Measurements from ENCODE around the gene TRAPPC6A. TPM values are rescaled to one million over a fixed set of nuclear protein-coding genes. Genes with fewer than 3 reads are reported as not detected.
A peak's percentile ranks its signal among the peaks of the same experiment; 100 is the strongest.

Gene TRAPPC6A
- total and polyA plus RNA-seq, 2 of the 13 experiments (the other 11 are each of a cell fraction or from before 2014, with no cell fraction given) = 6.5 to 21.0 TPM

- TF ChIP-seq ZNF776 (CRISPR knock-in tag; IDR thresholded peaks at IDR 0.05) (no peak), ZBTB20 (CRISPR knock-in tag; IDR thresholded peaks at IDR 0.05; ENCODE audit: borderline replicate concordance, low read depth) (no peak), EHMT2 (IDR thresholded peaks at IDR 0.05; ENCODE audit: borderline replicate concordance, low read depth, low read length) (no peak), GMEB2 (CRISPR knock-in tag; IDR thresholded peaks at IDR 0.05; ENCODE audit: low read depth) (no peak), ZNF18 (CRISPR knock-in tag; IDR thresholded peaks at IDR 0.05; ENCODE audit: insufficient replicate concordance) (peak; percentile 83), TP53 (CRISPR knock-in tag; conservative IDR thresholded peaks at IDR 0.05) (no peak), ZNF598 (CRISPR knock-in tag; IDR thresholded peaks at IDR 0.05; ENCODE audit: borderline replicate concordance) (no peak), TERF1 (CRISPR knock-in tag; IDR thresholded peaks at IDR 0.05) (no peak), ZNF574 (CRISPR knock-in tag; IDR thresholded peaks at IDR 0.05) (0 out of 2 replicates have a peak, but pooled peaks have one; percentile 34), ZNF44 (CRISPR knock-in tag; IDR thresholded peaks at IDR 0.05) (no peak), RARA (CRISPR knock-in tag; IDR thresholded peaks at IDR 0.05) (peak; percentile 27; the same call in 1 of the 2 replicates), DPF2 (CRISPR knock-in tag; IDR thresholded peaks at IDR 0.05; ENCODE audit: borderline replicate concordance, low read depth) (no peak), MTF2 (CRISPR knock-in tag; IDR thresholded peaks at IDR 0.05; ENCODE audit: borderline replicate concordance) (no peak), KLF12 (CRISPR knock-in tag; IDR thresholded peaks at IDR 0.05; ENCODE audit: borderline replicate concordance) (no peak), IRX3 (CRISPR knock-in tag; IDR thresholded peaks at IDR 0.05; ENCODE audit: borderline replicate concordance, low read depth) (no peak), ETS1 (CRISPR knock-in tag; IDR thresholded peaks at IDR 0.05) (no peak), ZNF839 (CRISPR knock-in tag; IDR thresholded peaks at IDR 0.05; ENCODE audit: borderline replicate concordance) (no peak), NCOR1 (IDR thresholded peaks at IDR 0.05; ENCODE audit: borderline replicate concordance, low read length) (peak; percentile 59; the same call in 1 of the 2 replicates), FOXO1 (CRISPR knock-in tag; IDR thresholded peaks at IDR 0.05) (no peak)
- TF ChIP-seq, protein P1, sequence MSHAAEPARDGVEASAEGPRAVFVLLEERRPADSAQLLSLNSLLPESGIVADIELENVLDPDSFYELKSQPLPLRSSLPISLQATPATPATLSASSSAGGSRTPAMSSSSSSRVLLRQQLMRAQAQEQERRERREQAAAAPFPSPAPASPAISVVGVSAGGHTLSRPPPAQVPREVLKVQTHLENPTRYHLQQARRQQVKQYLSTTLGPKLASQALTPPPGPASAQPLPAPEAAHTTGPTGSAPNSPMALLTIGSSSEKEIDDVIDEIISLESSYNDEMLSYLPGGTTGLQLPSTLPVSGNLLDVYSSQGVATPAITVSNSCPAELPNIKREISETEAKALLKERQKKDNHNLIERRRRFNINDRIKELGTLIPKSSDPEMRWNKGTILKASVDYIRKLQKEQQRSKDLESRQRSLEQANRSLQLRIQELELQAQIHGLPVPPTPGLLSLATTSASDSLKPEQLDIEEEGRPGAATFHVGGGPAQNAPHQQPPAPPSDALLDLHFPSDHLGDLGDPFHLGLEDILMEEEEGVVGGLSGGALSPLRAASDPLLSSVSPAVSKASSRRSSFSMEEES (CRISPR knock-in tag; IDR thresholded peaks at IDR 0.05) = no peak
Measured at GRCh38 chr19:45130236-45130635, 47.8 kb downstream of the TRAPPC6A start (continued).

All from HepG2 (cell line).